B cell (primary cell): ENCODE results near the gene GOLGA1.

Source experiments
- EZH2 ChIP-seq: IDR thresholded peaks from 2 replicates; pipeline ENCODE4 v1.6.1; 2012; ENCODE audit warnings: borderline replicate concordance, low read depth, mild to moderate bottlenecking, moderate library complexity, low read length; ENCODE audit not compliant: insufficient read depth, poor library complexity, severe bottlenecking
- TF ChIP-seq, protein P1 (sequence below): fragments of 200-600 bp; IDR thresholded peaks from one replicate; pipeline ENCODE4 v1.8.0; 2022; ENCODE audit warnings: antibody characterized with exemption, mild to moderate bottlenecking

DNA sequence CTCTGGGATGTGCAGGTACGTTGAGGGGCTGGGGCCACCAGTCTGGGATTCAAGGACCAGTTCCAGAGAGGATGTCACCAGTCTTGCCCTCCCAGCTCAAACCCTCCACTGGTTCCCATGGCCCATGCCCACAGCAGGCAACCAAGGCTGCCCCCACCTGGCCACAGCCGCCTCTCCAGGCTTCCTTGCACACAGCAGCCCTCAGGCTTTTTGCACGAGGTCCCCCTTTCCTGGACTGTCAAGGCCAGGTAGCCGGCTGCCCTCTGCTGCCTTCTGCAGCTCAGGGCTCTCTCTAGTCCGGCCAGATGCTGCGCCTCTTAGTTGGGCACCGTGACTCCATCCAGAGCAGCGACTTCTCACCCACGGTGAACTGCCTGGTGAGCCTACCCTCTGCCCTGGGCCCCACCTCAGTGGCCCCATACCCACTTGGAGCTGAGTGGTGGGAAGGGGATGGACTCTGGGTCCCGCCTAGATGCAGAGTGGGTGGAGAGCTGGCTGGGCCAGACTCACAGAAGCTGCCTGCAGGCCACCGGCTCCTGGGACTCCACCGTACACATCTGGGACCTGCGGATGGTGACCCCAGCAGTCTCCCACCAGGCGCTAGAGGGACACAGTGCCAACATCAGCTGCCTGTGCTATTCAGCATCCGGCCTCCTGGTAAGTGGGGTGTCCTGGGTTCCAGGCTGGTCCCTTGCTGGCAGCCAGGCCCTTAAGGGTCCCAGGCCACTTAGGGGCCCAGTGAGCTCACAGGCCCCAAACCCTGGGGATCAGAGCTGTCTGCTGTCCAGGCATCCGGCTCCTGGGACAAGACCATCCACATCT, 84.7 kb downstream of the GOLGA1 start:
- TF ChIP-seq, protein P1, sequence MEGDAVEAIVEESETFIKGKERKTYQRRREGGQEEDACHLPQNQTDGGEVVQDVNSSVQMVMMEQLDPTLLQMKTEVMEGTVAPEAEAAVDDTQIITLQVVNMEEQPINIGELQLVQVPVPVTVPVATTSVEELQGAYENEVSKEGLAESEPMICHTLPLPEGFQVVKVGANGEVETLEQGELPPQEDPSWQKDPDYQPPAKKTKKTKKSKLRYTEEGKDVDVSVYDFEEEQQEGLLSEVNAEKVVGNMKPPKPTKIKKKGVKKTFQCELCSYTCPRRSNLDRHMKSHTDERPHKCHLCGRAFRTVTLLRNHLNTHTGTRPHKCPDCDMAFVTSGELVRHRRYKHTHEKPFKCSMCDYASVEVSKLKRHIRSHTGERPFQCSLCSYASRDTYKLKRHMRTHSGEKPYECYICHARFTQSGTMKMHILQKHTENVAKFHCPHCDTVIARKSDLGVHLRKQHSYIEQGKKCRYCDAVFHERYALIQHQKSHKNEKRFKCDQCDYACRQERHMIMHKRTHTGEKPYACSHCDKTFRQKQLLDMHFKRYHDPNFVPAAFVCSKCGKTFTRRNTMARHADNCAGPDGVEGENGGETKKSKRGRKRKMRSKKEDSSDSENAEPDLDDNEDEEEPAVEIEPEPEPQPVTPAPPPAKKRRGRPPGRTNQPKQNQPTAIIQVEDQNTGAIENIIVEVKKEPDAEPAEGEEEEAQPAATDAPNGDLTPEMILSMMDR: no peak
- TF ChIP-seq EZH2: no peak
